HTR-8/SVneo (cell line): ENCODE results near the gene SKAP2.
A peak's percentile ranks its signal among the peaks of the same experiment; 100 is the strongest.

ENCODE experiments used
- DNase-seq: peaks from one replicate; pipeline ENCODE4 v3.0.0; 2011; ENCODE audit warnings: low spot score, mixed read lengths; ENCODE audit not compliant: insufficient read length
- FAIRE-seq: peaks from 2 replicates; lab custom pipeline; 2011; peaks lifted over from hg19 to GRCh38; lab: Jason Lieb, UNC

SKAP2 gene

DNA sequence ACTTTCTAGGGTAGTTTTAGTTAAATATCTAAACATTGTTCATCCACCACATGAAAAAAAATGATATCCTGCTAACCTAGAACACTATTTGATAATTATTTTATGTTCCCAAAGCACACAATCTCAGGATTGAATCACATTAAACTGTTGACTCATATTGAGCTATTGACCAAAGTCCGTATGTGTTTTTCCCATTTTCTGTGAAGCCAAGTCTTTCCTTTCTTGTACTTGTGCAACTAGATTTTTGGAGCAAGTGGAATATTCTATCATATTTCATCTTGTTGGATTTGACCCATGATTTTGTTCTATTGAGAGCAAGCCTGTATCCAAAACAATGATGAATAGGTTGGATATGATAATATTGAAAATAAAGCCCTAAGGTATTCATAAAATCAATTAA is 164.6 kb downstream of the SKAP2 start:
- DNase-seq, result no peak
- FAIRE-seq, result no peak

DNA sequence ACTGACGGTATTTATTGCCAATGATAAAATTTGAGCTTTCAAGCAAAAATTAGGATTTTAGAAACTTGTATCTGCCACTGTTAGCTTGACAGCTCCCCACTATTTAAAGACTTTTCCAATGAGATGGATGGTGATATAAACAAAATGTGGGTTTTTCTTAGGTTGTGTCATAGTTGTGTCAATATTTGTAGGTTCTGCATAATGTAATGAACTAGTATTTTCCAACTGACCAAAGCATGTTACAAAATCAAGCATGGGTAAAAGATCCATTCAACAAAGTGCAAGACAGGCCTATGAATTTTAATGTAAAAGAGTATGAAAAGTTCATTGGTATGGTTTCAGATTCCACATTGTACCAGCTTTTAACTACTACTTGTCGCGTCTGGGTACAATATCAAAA is 165.6 kb downstream of the SKAP2 start:
- DNase-seq (no peak), FAIRE-seq (no peak)

DNA sequence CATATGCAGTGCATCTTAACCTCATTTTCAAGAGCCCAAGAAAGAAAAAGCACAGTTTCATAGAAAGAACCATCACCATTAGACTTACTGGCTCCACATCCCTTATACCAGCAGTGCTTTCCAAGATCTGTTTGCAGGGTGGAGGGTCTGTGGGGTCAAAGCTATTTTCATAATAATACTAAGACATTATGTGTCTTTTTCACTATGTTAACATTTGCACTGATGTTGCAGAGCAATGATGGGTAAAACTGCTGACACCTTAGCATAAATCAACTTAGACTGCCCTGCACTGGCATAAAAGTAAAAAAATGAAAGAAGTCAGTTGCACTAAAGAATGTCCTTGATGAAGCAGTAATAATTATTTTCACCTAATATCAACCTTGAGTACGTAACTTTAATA is 166.2 kb downstream of the SKAP2 start:
- FAIRE-seq (no peak), DNase-seq (no peak)

DNA sequence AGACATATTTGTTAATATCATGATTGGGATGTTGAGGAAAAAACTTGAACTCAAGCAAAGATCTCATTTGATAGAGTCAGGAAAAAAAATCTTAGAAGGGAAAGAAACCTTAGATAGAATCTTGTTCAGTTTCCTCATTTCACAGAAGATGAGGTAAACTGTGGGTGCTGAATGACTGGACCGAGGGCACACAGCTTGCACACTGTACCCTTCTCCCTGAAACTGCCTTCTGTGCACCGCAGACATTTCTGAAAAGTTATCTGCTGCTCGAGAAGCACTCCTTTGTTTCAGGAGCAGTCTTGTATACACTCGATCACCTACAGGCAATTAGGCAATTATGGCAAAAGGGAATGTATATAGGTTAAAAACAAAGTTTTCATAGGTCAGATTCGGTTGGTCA is 167.4 kb downstream of the SKAP2 start:
- no peak for DNase-seq
- no peak for FAIRE-seq

DNA sequence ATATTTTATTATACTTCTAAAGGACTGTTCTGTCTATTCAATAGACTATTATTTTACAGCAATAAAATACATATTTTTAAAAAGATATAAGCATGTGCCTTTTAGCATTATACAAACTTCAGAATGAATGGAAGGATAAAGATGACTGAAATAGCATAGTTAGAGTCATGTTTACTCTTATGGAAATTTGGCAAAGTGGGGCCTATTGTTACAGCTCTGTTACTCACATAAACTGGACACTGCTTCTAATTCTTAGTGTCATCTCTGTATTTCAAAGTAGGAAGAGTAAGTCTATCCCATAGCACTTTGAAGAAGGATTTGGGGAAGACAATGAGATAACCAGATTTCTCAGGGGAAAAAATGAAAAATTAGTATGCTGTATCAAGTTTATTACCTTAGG is 168.2 kb downstream of the SKAP2 start:
- no peak for DNase-seq
- no peak for FAIRE-seq

DNA sequence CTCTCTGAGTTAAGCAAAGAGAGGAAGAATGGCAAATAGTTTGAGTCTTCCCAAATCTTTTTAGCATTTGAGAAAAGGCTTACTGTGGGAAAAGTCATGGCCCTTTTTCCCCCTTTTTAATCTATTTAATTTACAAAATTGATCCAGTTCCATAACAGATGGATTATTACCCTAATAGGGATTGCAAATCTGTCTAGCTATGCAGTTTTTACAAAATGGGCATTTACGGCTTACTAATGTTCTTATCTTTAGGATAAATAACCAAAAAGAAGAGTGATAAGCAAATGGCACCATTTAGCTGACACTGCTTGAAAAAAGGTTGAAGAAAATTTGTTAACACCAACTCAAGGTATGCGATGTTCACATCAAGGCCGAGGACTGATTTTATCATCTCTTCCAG is 169.7 kb downstream of the SKAP2 start:
- DNase-seq (no peak), FAIRE-seq (no peak)

DNA sequence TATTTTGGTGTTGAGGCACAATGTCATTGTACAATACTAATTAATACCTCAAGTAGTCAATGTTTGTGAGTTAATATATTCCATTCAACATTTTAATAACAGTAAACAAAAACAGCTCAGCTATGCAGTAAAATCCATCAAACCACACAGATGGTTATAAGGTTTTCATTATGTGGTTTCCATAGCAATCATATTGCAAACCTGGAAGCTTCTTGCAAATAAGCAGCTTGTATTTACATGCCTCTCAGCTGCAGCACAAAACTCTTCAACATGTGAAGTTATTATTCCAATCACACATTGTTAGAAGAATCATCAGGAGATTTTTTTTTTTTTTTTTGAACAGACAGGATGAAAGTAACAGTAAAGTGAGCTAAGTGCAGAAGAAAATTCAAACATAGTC is 170.2 kb downstream of the SKAP2 start:
- no peak for FAIRE-seq
- no peak for DNase-seq

DNA sequence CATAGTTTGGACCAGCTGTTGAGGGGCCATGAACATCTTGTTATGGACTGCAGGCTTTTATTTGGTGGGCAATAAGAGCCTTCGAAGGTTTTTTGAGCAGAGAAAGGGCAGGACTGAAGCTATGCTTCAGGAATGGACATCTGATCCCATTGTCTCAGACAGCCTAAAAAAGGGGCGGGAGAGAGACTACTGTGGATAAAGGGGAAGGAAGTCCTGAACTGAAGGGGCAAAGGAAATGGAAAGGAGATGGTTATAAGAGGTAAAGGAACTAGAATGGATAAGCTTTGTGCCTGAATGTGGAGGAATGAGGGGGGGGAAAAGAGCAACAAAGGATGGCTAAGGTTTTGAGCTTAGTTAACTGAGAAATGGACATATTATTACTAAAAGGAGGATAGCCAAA is 172.5 kb downstream of the SKAP2 start:
- FAIRE-seq, result no peak
- DNase-seq, result no peak

DNA sequence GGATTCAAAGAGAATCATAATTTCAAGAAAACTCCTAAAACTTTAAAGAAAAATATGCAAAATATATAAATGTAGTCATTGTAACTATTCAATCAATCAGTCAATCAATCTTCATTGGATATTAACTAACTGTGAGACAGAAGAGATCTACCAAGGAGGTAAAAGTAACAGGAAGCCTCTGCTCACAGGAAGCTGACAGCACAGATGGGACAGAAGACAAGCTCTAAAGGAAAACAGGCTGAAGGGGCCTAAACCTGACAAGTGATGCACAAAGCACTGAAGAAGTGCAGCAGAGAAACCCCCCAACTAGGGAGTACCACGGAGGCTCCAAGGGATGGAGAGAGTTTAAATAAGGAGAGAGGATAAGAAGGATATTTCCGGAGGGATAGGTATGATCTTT is 173.0 kb downstream of the SKAP2 start:
- no peak for FAIRE-seq

DNA sequence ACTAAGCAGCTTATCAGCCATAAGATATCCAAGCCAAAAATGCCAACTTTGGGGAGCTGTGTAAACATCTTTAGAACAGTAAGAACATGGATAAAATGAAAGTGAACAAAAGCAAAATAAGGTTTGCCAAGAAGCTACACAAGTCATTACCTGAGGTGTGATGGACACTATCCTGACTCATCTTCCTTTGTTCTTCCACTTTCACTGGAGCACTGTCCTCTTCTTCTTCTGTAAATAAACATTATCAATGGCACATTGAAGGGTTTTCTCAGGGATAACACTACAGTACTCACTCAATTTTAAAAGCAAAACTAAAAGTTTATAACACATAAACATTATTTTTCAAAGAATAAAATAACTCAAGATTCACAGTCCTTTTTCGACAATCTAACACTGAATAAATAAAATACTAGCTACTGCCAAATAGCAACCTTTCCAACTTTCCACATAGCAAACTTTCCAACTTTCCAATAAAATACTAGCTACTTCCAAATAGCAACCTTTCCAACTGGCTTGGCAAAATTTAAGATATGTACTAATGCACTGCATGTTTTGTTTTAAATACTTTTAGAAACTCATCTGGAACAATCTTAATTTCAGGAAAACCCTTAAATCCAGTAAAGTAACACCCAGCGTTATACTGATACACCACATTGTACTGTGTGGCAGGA is 174.1 kb downstream of the SKAP2 start:
- DNase-seq (no peak), FAIRE-seq (no peak)

More for the DNA sequence above, 173.0 kb downstream of the SKAP2 start:
- DNase-seq, result no peak

DNA sequence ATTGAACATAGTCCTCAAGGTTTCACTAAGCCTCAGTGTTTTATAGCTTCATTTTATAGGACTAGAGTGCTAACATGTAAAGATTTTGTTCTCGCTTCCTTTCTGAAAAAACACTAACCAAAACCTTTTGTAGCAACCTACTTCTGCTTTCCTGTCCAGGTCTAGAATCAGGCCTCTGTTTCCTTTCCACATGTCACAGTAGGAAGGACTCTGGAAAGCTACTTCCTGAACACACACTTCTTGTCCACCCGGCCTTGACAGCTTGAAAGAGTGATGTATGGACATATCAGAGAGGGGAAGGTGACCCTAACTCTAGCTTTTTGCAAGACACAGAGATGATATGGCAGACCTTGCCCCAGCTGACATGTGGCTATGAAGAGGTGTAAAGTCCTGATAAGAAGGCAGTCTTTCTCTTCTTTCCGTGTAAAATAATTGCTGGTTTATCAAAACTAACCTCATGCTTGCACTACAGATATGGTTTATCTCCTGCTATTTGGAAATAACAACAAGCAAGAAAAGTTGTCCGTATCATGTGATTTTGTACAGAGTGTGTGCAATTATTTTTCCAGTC is 175.4 kb downstream of the SKAP2 start:
- FAIRE-seq (no peak), DNase-seq (no peak)

DNA sequence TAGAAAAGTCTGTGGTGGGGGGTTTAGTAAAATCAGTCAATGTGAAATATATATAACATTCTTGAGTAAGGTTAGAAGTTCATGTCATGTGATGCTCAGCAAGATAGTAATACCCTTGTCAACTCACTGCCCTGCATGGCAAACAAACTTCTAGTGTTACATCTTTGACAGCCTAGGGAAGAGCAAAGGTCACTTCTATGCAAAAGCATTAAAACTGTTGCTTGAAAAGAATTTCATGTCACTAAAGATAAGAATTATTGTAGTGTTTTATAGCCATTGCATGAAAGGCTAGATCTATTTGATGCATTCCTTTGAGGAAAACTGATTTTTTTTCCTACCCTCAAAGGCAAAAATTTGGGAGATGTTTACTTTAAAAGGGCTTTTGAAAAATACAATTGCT is 176.0 kb downstream of the SKAP2 start:
- DNase-seq, result no peak
- FAIRE-seq, result no peak

DNA sequence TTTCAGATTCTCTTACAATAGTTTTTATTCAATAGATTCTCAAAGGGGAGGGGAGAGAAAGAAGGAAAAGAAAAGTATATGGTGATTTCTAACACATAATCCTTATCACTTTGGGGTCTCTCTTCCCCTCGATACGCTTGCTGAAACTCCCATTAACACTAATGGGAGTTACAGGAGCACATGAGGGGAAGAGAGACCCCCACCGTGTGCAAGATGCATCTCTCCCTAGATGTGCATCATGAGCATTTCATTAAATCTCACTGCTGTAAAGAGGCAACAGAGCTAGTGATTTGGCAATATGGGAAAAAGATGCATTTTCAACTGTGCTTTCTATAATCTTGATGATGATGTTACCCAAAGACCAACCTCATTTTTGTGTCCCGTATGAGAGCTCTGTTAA is 177.4 kb downstream of the SKAP2 start:
- FAIRE-seq, result no peak

DNA sequence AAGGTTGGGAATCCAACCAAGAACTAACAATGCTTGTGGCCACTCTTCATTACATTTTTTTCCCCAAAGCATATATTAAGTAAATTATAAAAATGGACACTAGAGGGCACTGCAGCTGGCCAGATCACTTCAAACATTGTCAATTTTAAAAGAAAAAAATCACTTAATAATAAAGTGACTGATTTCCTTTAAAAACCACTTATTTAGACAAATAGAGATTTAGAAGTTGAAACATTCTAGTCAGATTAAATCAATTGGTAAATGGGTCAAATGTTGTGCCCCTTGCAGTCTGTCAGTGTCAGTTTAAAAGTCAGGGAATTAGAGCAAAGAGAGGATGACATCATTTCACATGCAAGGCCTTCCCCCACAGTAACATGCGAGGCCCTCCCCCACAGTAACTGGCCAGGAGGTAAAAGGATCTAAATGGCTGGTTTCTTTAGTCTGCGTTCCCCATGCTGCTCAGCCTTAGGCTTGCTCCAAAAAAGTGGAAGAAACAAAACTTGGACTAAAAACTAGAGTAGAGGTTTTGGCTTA is 177.9 kb downstream of the SKAP2 start:
- FAIRE-seq, result no peak
- peak; percentile 33 for DNase-seq

More for the DNA sequence above, 177.4 kb downstream of the SKAP2 start:
- no peak for DNase-seq

DNA sequence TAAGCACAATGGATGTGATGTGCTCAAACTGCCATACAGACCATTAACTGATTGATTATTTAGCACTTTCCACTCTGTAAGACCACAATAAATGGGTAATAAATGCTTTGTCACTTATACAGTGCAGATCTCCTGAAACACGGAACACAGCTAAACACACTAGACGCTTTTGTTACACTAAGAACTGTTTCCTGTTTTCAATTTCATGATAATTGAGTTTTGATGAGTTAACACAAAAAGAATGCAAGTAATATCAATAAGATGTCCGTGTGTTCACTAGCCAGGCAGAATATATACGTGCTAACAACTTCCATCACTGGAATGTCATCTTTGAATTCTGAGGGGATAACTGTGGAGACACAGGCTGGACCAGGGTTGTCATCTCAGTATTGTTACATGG is 178.8 kb downstream of the SKAP2 start:
- no peak for DNase-seq
- FAIRE-seq, result no peak

DNA sequence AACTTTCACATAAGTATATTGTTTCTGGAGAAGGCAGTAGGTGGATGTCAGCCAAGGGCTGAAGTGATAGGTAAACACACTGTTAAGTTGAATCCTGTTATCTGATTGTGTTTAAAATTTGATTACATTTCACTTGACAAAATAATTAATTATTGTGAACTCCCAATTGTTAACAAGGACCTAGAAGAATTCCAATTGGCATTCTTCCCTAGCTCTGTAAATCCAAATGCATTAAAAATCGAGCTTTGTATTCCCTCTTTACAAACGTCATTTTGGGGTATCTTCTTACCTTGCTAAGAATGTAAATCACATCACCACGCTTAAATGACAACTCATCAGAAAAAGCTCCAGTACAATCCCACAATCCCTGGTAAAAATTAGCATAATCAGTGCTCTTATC is 179.9 kb downstream of the SKAP2 start:
- FAIRE-seq (no peak), DNase-seq (no peak)

DNA sequence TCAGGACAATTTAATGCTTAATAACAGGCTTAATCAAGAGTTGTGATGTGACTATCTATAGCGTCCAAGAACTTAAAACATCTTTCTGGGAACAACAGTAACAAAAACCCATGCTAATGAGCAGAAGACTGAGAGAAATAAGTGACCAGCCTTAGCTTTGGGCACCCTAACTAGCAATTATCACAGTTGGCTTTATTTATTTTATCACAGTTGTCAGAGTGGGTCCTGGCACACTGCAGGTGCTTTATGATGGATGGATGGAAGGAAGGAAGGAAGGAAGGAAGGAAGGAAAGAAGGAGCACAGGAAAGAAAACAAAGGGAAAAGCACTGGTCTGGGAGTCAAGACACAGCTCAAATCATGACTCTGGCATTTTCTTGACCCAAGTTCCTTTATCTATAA is 181.1 kb downstream of the SKAP2 start:
- FAIRE-seq (no peak), DNase-seq (no peak)

DNA sequence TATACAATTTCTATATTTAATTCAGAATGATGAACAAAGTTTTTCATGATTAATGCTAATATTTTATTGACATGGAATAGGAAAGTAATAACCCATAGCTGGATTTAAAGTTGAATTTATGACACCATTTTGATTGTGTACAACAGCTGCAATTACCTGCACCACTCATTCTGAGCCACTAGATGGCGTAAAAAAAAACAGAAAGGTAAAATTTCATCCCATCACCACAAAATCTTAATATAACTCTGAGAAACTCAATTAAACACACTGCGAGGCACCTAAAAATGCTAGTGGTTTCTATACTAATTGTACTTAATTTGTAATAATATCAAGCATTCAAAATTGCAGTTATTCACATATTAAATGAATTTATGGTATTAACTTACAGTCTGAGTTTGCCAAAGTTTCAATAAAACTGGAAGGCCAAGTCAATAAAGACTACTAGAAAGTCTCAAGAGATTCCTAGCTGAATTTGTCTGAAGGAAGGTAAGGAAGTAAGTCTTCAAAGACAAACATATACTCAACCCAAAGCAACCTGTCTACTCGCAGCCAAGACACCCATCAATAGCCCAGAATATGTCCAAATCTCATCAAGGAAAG is 182.5 kb downstream of the SKAP2 start:
- DNase-seq (no peak), FAIRE-seq (no peak)

DNA sequence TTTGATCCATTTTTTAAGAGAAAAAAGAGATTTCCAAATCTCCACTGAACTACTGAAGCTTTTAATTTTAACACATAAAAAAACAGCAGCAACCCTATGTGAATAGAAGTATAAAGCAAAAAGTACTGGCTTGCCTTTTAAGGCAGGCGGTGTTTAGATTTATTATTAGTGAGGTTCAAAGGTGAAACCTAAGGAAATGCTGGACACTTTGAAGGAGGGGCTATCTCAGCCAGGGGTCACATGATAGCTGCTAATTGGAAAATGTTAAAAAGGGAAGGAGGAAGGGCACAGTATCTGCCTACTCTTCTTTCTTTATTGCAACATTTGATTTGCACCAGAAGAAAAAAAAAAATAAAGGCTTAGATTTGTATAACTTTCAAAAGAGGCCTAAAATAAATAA is 183.8 kb downstream of the SKAP2 start:
- DNase-seq, result no peak
- FAIRE-seq, result no peak

DNA sequence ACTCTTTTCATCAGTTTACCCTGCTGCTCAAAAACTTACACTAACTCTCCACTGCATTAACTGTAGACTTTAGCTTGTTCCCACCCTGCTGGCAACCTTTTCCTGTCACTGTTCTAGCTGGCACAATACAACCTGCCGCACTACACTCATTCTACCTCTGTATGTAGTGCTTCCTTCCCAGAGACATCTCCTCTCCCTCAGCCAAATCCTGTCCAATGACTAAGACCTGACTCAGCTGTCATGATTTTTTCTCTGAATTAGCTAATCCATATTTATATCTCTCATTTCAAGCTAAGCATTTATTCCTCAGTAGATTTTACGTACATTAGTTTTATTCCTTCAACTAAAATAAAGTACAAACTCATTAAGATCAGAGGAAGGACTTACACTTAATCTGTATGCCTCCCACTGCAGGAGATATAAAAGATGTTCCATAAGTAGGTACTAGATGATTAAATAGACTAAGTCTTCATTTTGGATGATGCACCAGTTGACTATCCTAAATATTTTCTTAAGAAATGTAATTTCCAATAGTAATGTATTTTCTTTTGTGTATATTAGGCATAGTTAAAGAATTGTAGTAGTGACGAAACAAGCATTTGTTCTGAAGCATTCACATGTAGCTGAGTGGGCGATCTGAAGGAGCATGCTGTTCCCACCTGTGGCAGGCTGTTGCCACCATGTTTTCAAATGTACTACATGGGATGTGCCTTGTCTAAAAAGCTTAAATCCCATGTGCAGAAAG is 189.1 kb downstream of the SKAP2 start:
- FAIRE-seq (peak; percentile 33), DNase-seq (no peak)

DNA sequence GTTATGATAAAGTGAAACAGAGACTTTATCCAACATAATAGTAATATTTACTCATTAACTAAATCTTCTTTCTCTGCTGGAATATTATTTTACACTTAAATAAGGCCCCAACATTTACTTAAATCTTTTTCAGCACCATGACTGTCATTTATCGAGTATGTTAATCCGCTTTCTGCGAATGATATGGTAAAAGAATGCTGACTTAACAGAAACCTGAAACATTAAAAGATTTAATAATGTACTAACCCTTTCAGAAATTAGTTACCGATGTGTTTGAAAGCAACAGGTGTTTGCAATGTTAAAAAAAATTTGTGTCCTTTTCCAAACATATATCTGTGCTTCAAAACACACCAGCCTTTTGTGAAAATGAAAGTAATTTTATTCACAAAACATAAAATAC is 190.5 kb downstream of the SKAP2 start:
- DNase-seq, result no peak
- no peak for FAIRE-seq
